ENCODE results near the gene DPH3.

GRCh38 chr3:16284633-16285032 lies 19.9 kb upstream of the DPH3 start:
- TF ChIP-seq POLR2A (IDR thresholded peaks at IDR 0.05): no peak
- TF ChIP-seq, protein P1, sequence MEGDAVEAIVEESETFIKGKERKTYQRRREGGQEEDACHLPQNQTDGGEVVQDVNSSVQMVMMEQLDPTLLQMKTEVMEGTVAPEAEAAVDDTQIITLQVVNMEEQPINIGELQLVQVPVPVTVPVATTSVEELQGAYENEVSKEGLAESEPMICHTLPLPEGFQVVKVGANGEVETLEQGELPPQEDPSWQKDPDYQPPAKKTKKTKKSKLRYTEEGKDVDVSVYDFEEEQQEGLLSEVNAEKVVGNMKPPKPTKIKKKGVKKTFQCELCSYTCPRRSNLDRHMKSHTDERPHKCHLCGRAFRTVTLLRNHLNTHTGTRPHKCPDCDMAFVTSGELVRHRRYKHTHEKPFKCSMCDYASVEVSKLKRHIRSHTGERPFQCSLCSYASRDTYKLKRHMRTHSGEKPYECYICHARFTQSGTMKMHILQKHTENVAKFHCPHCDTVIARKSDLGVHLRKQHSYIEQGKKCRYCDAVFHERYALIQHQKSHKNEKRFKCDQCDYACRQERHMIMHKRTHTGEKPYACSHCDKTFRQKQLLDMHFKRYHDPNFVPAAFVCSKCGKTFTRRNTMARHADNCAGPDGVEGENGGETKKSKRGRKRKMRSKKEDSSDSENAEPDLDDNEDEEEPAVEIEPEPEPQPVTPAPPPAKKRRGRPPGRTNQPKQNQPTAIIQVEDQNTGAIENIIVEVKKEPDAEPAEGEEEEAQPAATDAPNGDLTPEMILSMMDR (IDR thresholded peaks at IDR 0.05): no peak
